Fibroblast of pulmonary artery (primary cell): ENCODE data around the gene RAPGEF2.

ENCODE experiments used
- DNase-seq: peaks from one replicate; pipeline ENCODE4 v3.0.0-alpha.2; 2010; ENCODE audit warnings: low read depth
- H3K4me3 ChIP-seq: replicated peaks from 2 replicates; pipeline ENCODE4 v1.5.1; 2011; ENCODE audit warnings: low read depth, mild to moderate bottlenecking, control low read depth, low read length, moderate library complexity
- TF ChIP-seq, protein P1 (sequence below): IDR thresholded peaks from 2 replicates; pipeline ENCODE4 v1.5.1; 2011; ENCODE audit warnings: mild to moderate bottlenecking, control low read depth, low read length, inconsistent platforms; ENCODE audit errors: missing control alignments

The RAPGEF2 gene

DNA sequence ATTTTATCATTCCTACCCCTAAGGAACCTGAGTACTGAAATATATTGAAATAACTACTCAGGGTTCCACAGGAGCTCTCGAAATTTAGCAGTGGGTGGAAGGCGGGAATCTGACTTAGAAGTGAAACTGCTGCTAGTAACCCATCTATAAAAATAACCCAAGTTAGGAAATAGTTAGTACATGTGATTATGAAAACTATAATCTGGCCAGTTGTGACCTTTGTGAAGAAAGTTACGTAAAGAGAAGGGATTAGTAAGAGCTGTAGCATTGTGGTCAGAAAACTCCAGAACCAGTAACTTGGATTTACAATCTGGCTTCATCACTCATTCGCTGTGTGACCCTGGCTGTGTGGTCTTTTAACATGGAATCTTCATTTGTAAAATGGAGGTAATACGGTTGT, 175.5 kb downstream of the RAPGEF2 start:
- no peak overlapping the region for H3K4me3 ChIP-seq
- peak; percentile 31 for DNase-seq
- TF ChIP-seq, protein P1, sequence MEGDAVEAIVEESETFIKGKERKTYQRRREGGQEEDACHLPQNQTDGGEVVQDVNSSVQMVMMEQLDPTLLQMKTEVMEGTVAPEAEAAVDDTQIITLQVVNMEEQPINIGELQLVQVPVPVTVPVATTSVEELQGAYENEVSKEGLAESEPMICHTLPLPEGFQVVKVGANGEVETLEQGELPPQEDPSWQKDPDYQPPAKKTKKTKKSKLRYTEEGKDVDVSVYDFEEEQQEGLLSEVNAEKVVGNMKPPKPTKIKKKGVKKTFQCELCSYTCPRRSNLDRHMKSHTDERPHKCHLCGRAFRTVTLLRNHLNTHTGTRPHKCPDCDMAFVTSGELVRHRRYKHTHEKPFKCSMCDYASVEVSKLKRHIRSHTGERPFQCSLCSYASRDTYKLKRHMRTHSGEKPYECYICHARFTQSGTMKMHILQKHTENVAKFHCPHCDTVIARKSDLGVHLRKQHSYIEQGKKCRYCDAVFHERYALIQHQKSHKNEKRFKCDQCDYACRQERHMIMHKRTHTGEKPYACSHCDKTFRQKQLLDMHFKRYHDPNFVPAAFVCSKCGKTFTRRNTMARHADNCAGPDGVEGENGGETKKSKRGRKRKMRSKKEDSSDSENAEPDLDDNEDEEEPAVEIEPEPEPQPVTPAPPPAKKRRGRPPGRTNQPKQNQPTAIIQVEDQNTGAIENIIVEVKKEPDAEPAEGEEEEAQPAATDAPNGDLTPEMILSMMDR: no peak

DNA sequence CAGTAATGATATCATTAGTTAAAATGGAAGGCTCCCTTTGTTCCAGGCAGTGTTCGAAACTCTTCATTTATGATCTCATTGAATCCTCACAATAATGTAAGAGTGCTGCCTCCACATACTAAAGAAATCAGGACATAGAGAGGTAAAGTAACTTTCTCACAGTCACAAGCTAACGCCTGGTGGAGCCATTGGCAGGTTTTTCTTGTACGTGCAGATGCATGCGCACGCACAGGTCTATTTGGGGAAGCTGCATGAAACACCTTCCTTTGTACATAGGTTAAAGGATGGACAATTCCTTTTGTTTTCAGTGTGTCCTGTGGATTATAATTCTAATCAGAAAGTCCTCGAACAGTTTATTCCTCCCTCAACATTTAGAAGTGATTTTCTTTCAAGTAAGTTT, 176.2 kb downstream of the RAPGEF2 start:
- H3K4me3 ChIP-seq: no peak overlapping the region
- TF ChIP-seq, protein P1: no peak
- DNase-seq: no peak

DNA sequence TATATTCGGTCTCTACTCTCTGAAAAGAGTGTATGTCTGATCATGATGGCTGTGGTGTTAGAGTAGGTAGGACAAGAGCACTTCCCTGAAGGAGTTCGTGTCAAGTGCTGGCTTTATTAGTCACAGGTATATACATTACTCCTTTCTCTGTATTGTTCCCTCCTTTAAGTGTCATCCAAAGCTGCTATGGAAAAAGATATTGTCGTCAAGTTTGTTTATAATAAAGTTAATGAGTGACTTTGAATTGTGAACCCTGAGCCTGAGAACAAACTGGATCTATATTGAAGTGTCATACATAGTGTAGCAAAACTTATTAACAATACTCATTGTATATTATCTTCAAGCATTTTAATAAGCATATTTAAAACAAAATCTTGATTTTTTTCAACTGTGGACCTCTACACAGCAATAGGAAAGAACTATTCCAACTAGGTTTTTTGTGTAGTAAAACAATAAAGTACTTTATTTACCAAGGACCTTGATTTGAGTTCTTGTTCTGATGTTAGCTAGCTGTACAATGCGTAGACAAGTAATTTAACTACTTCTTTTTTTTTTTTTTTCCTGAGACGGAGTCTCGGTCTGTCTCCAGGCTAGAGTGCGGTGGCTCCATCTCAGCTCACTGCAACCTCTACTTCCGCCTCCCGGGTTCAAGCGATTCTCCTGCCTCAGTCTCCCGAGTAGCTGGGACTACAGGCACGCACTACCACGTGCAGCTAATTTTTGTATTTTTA, 177.7 kb downstream of the RAPGEF2 start:
- H3K4me3 ChIP-seq: no peak overlapping the region
- TF ChIP-seq, protein P1: no peak
- no peak for DNase-seq

DNA sequence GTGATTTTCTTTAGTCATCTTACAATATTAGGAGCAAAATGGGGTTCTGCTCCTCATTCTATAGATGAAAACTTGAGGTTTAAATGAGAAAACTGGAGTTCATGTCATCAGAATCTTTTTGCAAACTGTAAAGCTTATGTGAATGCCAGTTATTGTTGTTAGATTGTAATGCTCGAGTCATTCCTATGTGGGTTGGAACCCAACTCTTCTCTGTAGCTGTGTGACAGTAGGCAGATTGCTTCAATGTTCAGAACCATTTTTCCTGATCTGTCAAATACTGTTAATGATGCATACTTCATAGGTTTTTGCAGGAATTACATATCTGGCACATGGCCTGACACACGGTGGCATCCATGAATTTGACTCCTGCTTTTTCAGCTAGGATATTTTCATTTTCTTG, 178.9 kb downstream of the RAPGEF2 start:
- TF ChIP-seq, protein P1: no peak
- no peak overlapping the region for H3K4me3 ChIP-seq
- DNase-seq: no peak

DNA sequence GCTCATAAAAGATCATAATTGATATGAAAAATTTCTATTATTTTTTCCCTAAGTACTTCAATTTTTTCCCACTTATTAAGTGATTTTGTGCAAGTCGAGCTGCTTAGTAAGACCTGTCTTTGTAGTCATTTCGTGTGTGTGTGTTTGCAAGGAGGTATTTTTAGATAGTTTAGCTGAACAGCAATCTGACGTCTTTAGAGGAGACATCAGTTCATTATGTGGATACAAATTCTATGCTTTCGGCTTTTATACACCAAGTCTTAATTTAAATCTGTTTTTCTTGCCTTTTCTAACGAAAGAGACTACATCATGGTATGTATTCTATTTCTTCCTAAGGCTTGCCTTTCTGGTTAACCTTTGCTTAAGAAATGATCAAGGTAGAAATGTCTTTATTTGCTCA, 179.4 kb downstream of the RAPGEF2 start:
- TF ChIP-seq, protein P1: no peak
- DNase-seq: no peak
- H3K4me3 ChIP-seq: no peak overlapping the region

DNA sequence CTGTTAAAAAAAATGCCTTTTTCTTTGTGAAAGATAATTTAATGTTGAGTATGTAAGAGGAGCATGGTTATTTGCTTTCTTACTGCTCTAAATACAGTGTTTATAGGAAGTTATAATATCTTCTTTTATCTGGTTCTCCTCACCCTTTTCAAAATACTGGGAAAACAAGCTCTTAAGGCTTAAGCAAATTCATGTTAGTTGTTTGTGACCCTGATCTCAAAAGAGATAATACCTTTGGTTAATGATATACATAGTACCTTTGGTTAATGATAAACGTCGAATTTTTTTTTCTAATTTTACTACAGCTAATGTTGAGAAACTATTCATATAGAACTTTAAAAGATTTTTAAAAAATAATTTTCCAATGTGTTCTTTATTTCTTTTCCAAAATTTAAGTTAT, 180.1 kb downstream of the RAPGEF2 start:
- TF ChIP-seq, protein P1: no peak
- H3K4me3 ChIP-seq: no peak overlapping the region
- DNase-seq: no peak

DNA sequence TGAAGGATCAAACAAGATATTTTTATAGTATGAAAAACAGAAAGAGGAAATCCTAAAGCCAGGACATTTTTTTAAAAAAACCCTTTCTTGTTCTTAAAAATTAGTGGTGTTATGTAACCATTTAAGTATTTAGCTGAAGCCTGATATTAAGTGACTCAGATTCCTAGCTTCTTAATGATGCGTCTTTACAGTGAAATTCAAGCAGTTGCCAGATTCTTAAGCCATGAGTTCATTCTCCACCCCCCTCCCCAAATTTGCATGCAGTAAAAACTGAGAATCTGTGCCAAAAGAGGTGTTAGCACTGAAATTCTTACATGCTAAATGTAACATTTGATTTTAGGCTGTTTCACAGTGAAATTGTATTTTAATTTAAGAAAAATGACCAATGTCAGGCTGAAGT, 180.8 kb downstream of the RAPGEF2 start:
- DNase-seq: peak; percentile 83
- TF ChIP-seq, protein P1: no peak
- H3K4me3 ChIP-seq: no peak overlapping the region
